ENCODE results near the gene TPCN2. TPM values are rescaled to one million over a fixed set of nuclear protein-coding genes. Genes with fewer than 3 reads are reported as not detected.

The TPCN2 gene
- total RNA-seq, 3 donors from 2014 or later (not counting 1 experiment from before 2014, with no cell fraction given) = 14.9 to 18.3 (median 18.2) TPM

- Mint-ChIP-seq H3K4me1 (no peaks in the 10 kb centered on the region), H3K27ac (no peak overlapping the region), H3K36me3 (no peaks in the 10 kb centered on the region), H3K9me3 (peaks cover 0 to 2% of the 10 kb centered on the region in 2 donors), H3K27me3 (ENCODE audit: low read depth in 2 of 2) (peaks cover 0 to 13% of the 10 kb centered on the region in 2 donors), H3K4me3 (no peak overlapping the region)
- Histone ChIP-seq H3K36me3 (ENCODE audit: control insufficient read depth, insufficient read depth, low read length) (no peaks in the 10 kb centered on the region), H3K27me3 (ENCODE audit: control insufficient read depth, insufficient read depth, low read length) (peaks cover 2% of the 10 kb centered on the region), H3K4me3 (ENCODE audit: low read length) (no peak overlapping the region), H3K4me1 (ENCODE audit: control insufficient read depth, insufficient read depth, low read length) (no peaks in the 10 kb centered on the region), H3K27ac (ENCODE audit: low read length) (no peak overlapping the region), H3K9me3 (ENCODE audit: control insufficient read depth, insufficient read depth, low read length) (no peaks in the 10 kb centered on the region)
- TF ChIP-seq, protein P1, sequence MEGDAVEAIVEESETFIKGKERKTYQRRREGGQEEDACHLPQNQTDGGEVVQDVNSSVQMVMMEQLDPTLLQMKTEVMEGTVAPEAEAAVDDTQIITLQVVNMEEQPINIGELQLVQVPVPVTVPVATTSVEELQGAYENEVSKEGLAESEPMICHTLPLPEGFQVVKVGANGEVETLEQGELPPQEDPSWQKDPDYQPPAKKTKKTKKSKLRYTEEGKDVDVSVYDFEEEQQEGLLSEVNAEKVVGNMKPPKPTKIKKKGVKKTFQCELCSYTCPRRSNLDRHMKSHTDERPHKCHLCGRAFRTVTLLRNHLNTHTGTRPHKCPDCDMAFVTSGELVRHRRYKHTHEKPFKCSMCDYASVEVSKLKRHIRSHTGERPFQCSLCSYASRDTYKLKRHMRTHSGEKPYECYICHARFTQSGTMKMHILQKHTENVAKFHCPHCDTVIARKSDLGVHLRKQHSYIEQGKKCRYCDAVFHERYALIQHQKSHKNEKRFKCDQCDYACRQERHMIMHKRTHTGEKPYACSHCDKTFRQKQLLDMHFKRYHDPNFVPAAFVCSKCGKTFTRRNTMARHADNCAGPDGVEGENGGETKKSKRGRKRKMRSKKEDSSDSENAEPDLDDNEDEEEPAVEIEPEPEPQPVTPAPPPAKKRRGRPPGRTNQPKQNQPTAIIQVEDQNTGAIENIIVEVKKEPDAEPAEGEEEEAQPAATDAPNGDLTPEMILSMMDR (IDR thresholded peaks at IDR 0.05) = no peak
- intact Hi-C loops (cut with micrococcal nuclease) = no loop called here
- no peak for ATAC-seq
- 89% methylated on average over 21 of the region's 21 CpGs for WGBS (ENCODE audit: insufficient coverage)
- no peak for DNase-seq
Observed at GRCh38 chr11:69158301-69159149, 109.8 kb downstream of the TPCN2 start.

- ATAC-seq (no peak), DNase-seq (no peak)
- peaks cover 0 to 13% of the 10 kb centered on the region in 2 donors for H3K27me3 Mint-ChIP-seq (ENCODE audit: low read depth in 2 of 2)
- 95% methylated on average over 19 of the region's 19 CpGs for WGBS (ENCODE audit: insufficient coverage)
- no peaks in the 10 kb centered on the region for H3K4me1 ChIP-seq (ENCODE audit: control insufficient read depth, insufficient read depth, low read length)
- H3K27ac ChIP-seq (ENCODE audit: low read length) = no peak overlapping the region
- intact Hi-C loops (cut with micrococcal nuclease) = no loop called here
- no peak overlapping the region for H3K4me3 ChIP-seq (ENCODE audit: low read length)
- H3K4me3 Mint-ChIP-seq = no peak overlapping the region
- peaks cover 2% of the 10 kb centered on the region for H3K27me3 ChIP-seq (ENCODE audit: control insufficient read depth, insufficient read depth, low read length)
- no peaks in the 10 kb centered on the region for H3K4me1 Mint-ChIP-seq
- no peaks in the 10 kb centered on the region for H3K36me3 Mint-ChIP-seq
- no peak overlapping the region for H3K27ac Mint-ChIP-seq
- H3K9me3 ChIP-seq (ENCODE audit: control insufficient read depth, insufficient read depth, low read length) = no peaks in the 10 kb centered on the region
- H3K36me3 ChIP-seq (ENCODE audit: control insufficient read depth, insufficient read depth, low read length) = no peaks in the 10 kb centered on the region
- TF ChIP-seq, protein P1 (IDR thresholded peaks at IDR 0.05) = no peak
- H3K9me3 Mint-ChIP-seq = peaks cover 0 to 2% of the 10 kb centered on the region in 2 donors
Observed at GRCh38 chr11:69159150-69159852, 110.6 kb downstream of the TPCN2 start.

GRCh38 chr11:69160296-69161116 lies 111.8 kb downstream of the TPCN2 start:
- Mint-ChIP-seq H3K4me1 (no peaks in the 10 kb centered on the region), H3K27me3 (ENCODE audit: low read depth in 2 of 2) (peaks cover 0 to 18% of the 10 kb centered on the region in 2 donors), H3K9me3 (peaks cover 0 to 2% of the 10 kb centered on the region in 2 donors), H3K4me3 (no peak overlapping the region), H3K36me3 (no peaks in the 10 kb centered on the region), H3K27ac (no peak overlapping the region)
- no peak for DNase-seq
- intact Hi-C loops (cut with micrococcal nuclease) = no loop called here
- H3K27me3 ChIP-seq (ENCODE audit: control insufficient read depth, insufficient read depth, low read length) = peaks cover 2% of the 10 kb centered on the region
- WGBS (ENCODE audit: insufficient coverage) = 90% methylated on average over 15 of the region's 15 CpGs
- TF ChIP-seq, protein P1 (IDR thresholded peaks at IDR 0.05) = no peak
- H3K36me3 ChIP-seq (ENCODE audit: control insufficient read depth, insufficient read depth, low read length) = no peaks in the 10 kb centered on the region
- no peaks in the 10 kb centered on the region for H3K9me3 ChIP-seq (ENCODE audit: control insufficient read depth, insufficient read depth, low read length)
- H3K4me1 ChIP-seq (ENCODE audit: control insufficient read depth, insufficient read depth, low read length) = no peaks in the 10 kb centered on the region
- H3K27ac ChIP-seq (ENCODE audit: low read length) = no peak overlapping the region
- ATAC-seq = no peak
- no peak overlapping the region for H3K4me3 ChIP-seq (ENCODE audit: low read length)

All from natural killer cell (primary cell).